Prostate gland (tissue), 2 donors: Measurements from ENCODE around the gene KDM1A.

Experiments
- CTCF ChIP-seq, 4 experiments: fragments of 200-600 bp in 2 of 4; fragments of 450-650 bp in 2 of 4; sonication (generic) in 2 of 4; IDR thresholded peaks; 1 replicate in 3 of 4; 2 replicates in 1 of 4; pipeline ENCODE4 v1.5.1; 2016 to 2019; ENCODE audit warnings: antibody characterized with exemption in 4 of 4, mild to moderate bottlenecking in 2 of 4, moderate library complexity in 2 of 4
- POLR2AphosphoS5 ChIP-seq: sonication (generic); formaldehyde crosslinking; IDR thresholded peaks from one replicate; pipeline ENCODE4 v1.6.1; 2017; ENCODE audit warnings: antibody characterized with exemption

DNA sequence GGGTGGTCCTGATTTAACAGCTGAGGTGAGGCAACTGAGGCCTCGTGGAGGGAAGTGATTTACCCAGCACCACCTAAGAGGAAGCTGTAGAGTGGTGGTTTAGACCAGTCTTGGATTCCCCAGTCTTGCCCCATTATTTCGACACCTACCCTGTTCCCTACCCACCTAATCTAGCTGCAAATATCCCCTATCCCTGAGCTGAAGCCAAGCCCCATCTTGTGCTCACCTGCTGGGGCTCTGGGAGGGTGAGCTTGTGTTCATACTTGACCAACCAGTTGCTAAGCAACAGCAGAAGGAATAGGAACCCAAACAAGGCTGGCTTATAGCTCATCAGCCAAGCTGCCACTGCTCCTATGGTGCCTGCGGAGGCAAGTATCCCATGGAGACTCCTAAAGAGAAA, 5.6 kb upstream of the KDM1A start:
- TF ChIP-seq CTCF (IDR thresholded peaks at IDR 0.05): no peak
- TF ChIP-seq POLR2AphosphoS5: no peak
